DOHH2 (cell line): ENCODE measurements around the gene CYP2A13.
"Not testable (repeated sequence)": the region's sequence is repeated elsewhere in the genome, so short reads cannot be mapped to it uniquely, and the experiment has no call there.

Source experiments
- H3F3A ChIP-seq: fragments of 200-600 bp; sonication (generic), shearing (Covaris generic); 2 replicates; pipeline ENCODE4 v1.6.0; 2016; ENCODE audit warnings: antibody characterized with exemption, mild to moderate bottlenecking; ENCODE audit not compliant: control insufficient read depth, insufficient read depth
- H3K27ac ChIP-seq: fragments of 200-600 bp; sonication (generic); 2 replicates; pipeline ENCODE4 v1.5.1; 2014; ENCODE audit warnings: low read depth, mild to moderate bottlenecking, low read length, moderate library complexity
- H3K27me3 ChIP-seq: fragments of 200-600 bp; sonication (generic); 2 replicates; pipeline ENCODE4 v1.6.1; 2014; ENCODE audit warnings: mild to moderate bottlenecking, low read length, mixed read lengths; ENCODE audit not compliant: control insufficient read depth
- H3K36me3 ChIP-seq: fragments of 200-600 bp; sonication (generic); 2 replicates; pipeline ENCODE4 v1.6.1; 2014; ENCODE audit warnings: mild to moderate bottlenecking, low read length, moderate library complexity, mixed read lengths; ENCODE audit not compliant: control insufficient read depth
- H3K4me1 ChIP-seq: fragments of 200-600 bp; sonication (generic); 2 replicates; pipeline ENCODE4 v1.6.1; 2014; ENCODE audit warnings: mild to moderate bottlenecking, low read length, mixed read lengths; ENCODE audit not compliant: control insufficient read depth
- H3K4me2 ChIP-seq: fragments of 200-600 bp; sonication (generic); 2 replicates; pipeline ENCODE4 v1.6.0; 2014; ENCODE audit warnings: mild to moderate bottlenecking, low read length, moderate library complexity
- H3K4me3 ChIP-seq: fragments of 200-600 bp; sonication (generic); 2 replicates; pipeline ENCODE4 v1.5.1; 2014; ENCODE audit warnings: mild to moderate bottlenecking, low read length, mixed read lengths
- H3K79me2 ChIP-seq: fragments of 200-600 bp; sonication (generic); 2 replicates; pipeline ENCODE4 v1.6.1; 2014; ENCODE audit warnings: mild to moderate bottlenecking, low read length, mixed read lengths; ENCODE audit not compliant: control insufficient read depth
- H3K9me2 ChIP-seq: fragments of 200-600 bp; sonication (generic); replicated peaks from 2 replicates; pipeline ENCODE4 v1.6.1; 2014; ENCODE audit warnings: mild to moderate bottlenecking, low read length, mixed read lengths; ENCODE audit not compliant: control insufficient read depth
- H3K9me3 ChIP-seq: fragments of 200-600 bp; sonication (generic); 2 replicates; pipeline ENCODE4 v1.6.1; 2014; ENCODE audit warnings: antibody characterized with exemption, low read length, mixed read lengths; ENCODE audit not compliant: control insufficient read depth, insufficient read depth
- H4K20me1 ChIP-seq: fragments of 200-600 bp; sonication (generic); 2 replicates; pipeline ENCODE4 v1.6.0; 2014; ENCODE audit warnings: low read depth, mild to moderate bottlenecking, antibody characterized with exemption, low read length, moderate library complexity; ENCODE audit not compliant: control insufficient read depth, insufficient read depth
- EZH2phosphoT487 ChIP-seq: fragments of 200-600 bp; sonication (generic); IDR thresholded peaks from 2 replicates; pipeline ENCODE4 v1.6.1; 2017; ENCODE audit warnings: borderline replicate concordance, mild to moderate bottlenecking, antibody characterized with exemption, low read length, moderate library complexity, mixed read lengths
- TF ChIP-seq, protein P1 (sequence below): fragments of 200-600 bp; sonication (generic); IDR thresholded peaks from one replicate; pipeline ENCODE4 v1.5.1; 2014; ENCODE audit warnings: antibody characterized with exemption, mild to moderate bottlenecking, low read depth, low read length; ENCODE audit not compliant: poor library complexity, severe bottlenecking

CYP2A13 gene

GRCh38 chr19:41096353-41096752 lies 8.1 kb downstream of the CYP2A13 start:
- Histone ChIP-seq H3K27me3 (no peaks in the 10 kb centered on the region), H3K27ac (no peak overlapping the region), H3K9me3 (no peaks in the 10 kb centered on the region), H4K20me1 (no peaks in the 10 kb centered on the region), H3K4me1 (no peaks in the 10 kb centered on the region), H3K9me2 (no peaks in the 10 kb centered on the region), H3F3A (no peaks in the 10 kb centered on the region), H3K79me2 (no peaks in the 10 kb centered on the region), H3K4me3 (no peak overlapping the region), H3K4me2 (no peak overlapping the region), H3K36me3 (no peaks in the 10 kb centered on the region)
- no peak for TF ChIP-seq EZH2phosphoT487
- TF ChIP-seq, protein P1, sequence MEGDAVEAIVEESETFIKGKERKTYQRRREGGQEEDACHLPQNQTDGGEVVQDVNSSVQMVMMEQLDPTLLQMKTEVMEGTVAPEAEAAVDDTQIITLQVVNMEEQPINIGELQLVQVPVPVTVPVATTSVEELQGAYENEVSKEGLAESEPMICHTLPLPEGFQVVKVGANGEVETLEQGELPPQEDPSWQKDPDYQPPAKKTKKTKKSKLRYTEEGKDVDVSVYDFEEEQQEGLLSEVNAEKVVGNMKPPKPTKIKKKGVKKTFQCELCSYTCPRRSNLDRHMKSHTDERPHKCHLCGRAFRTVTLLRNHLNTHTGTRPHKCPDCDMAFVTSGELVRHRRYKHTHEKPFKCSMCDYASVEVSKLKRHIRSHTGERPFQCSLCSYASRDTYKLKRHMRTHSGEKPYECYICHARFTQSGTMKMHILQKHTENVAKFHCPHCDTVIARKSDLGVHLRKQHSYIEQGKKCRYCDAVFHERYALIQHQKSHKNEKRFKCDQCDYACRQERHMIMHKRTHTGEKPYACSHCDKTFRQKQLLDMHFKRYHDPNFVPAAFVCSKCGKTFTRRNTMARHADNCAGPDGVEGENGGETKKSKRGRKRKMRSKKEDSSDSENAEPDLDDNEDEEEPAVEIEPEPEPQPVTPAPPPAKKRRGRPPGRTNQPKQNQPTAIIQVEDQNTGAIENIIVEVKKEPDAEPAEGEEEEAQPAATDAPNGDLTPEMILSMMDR: no peak

DNA sequence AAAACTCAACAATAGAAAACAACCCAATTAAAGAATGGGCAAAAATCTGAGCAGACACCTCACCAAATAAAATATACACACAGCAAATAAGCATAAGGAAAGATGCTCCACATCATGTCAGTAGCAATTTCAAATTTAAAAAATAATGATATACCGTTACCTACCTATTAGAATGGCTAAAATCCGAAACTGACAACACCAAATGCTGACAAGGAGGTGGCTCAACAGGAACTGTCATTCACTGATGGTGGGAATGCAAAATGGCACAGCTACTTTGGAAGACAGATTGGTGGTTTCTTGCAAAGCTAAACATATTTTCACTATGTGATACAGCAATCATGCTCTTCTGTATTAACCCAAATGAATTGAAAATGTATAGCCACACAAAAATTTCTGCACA lies 9.1 kb downstream of the CYP2A13 start:
- Histone ChIP-seq H3K36me3 (no peaks in the 10 kb centered on the region), H3K27me3 (no peaks in the 10 kb centered on the region), H3K9me3 (no peaks in the 10 kb centered on the region), H3F3A (no peaks in the 10 kb centered on the region), H4K20me1 (no peaks in the 10 kb centered on the region), H3K4me1 (no peaks in the 10 kb centered on the region), H3K27ac (no peak overlapping the region), H3K4me2 (no peak overlapping the region), H3K79me2 (no peaks in the 10 kb centered on the region), H3K9me2 (no peaks in the 10 kb centered on the region), H3K4me3 (no peak overlapping the region)
- TF ChIP-seq EZH2phosphoT487: no peak
- TF ChIP-seq, protein P1: no peak

- no peaks in the 10 kb centered on the region for H3K36me3 ChIP-seq
- H3F3A ChIP-seq: no peaks in the 10 kb centered on the region
- no peak overlapping the region for H3K27ac ChIP-seq
- H3K27me3 ChIP-seq: no peaks in the 10 kb centered on the region
- H3K4me3 ChIP-seq: no peak overlapping the region
- H3K9me3 ChIP-seq: no peaks in the 10 kb centered on the region
- no peak overlapping the region for H3K4me2 ChIP-seq
- TF ChIP-seq, protein P1: no peak
- H3K4me1 ChIP-seq: no peaks in the 10 kb centered on the region
- H3K9me2 ChIP-seq: no peaks in the 10 kb centered on the region
- no peaks in the 10 kb centered on the region for H3K79me2 ChIP-seq
- H4K20me1 ChIP-seq: no peaks in the 10 kb centered on the region
Observed at GRCh38 chr19:41098762-41099161, 10.5 kb downstream of the CYP2A13 start.

GRCh38 chr19:41102210-41102609 lies 14.0 kb downstream of the CYP2A13 start:
- not testable (repeated sequence) for H3K79me2 ChIP-seq, H3K27ac ChIP-seq, H3K4me2 ChIP-seq, H3F3A ChIP-seq, H3K9me2 ChIP-seq, H3K27me3 ChIP-seq, H3K9me3 ChIP-seq, H3K36me3 ChIP-seq, H3K4me1 ChIP-seq, H4K20me1 ChIP-seq, H3K4me3 ChIP-seq
